ENCODE results near the gene EAF2.
"Not testable (repeated sequence)": the region's sequence is repeated elsewhere in the genome, so short reads cannot be mapped to it uniquely, and the experiment has no call there.

Gene EAF2

DNA sequence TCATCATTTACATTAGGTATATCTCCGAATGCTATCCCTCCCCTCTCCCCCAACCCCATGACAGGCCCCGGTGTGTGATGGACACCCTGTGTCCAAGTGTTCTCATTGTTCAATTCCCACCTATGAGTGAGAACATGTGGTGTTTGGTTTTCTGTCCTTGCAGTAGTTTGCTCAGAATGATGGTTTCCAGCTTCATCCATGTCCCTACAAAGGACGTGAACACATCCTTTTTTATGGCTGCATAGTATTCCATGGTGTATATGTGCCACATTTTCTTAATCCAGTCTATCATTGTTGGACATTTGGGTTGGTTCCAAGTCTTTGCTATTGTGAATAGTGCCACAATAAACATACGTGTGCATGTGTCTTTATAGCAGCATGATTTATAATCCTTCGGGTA is 22.8 kb downstream of the EAF2 start:
- DNase-seq (ENCODE audit: low read depth in 3 of 3, low spot score in 1 of 3): not testable (repeated sequence)

DNA sequence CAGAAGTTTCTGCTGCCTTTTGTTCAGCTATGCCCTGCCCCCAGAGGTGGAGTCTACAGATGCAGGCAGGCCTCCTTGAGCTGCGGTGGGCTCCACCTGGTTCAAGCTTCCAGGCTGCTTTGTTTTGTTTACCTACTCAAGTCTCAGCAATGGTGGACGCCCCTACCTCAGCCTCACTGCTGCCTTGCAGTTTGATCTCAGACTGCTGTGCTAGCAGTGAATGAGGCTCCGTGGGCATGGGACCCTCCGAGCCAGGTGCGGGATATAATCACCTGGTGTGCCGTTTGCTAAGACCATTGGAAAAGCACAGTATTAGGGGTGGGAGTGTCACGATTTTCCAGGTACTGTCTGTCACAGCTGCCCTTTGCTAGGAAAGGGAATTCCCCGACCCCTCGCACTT is 28.2 kb downstream of the EAF2 start:
- not testable (repeated sequence) for DNase-seq (ENCODE audit: low read depth in 3 of 3, low spot score in 1 of 3)

DNA sequence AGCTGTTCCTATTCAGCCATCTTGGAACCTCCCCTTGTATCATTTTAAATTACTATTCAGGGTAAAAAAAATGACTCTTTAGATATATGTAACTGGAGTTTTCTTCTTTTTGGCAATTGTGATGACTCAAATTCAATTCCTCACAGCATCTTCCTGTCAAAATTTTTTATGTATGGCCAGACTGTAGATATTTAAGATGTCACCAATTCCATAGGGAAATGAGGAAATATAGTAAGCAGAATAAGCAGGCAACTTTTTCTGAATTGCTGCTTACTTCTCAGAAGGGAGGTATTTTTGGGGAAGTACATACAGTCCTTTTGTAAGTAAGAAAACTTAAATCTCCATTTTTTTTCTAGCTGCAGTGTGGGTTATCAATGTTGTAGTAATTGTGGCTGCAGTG is 28.8 kb downstream of the EAF2 start:
- DNase-seq (ENCODE audit: low read depth in 3 of 3, low spot score in 1 of 3): no peak

DNA sequence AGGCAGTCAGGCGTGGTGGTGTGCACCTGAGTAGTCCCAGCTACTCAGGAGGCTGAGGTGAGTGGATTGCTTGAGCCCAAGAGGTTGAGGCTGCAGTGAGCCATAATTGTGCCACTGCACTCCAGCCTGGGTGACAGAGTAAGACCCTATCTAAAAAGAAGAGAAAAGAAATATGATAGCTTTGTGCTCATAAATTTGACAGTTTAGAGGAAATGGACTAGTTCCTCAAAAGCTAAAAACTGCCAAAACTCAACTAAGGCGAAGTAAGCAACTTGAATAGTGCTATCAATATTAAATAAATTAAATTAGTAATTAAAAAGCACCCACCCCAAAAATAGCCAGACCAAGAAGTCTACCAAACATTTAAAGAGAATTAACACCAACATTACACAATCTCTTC is 34.7 kb downstream of the EAF2 start:
- DNase-seq (ENCODE audit: low read depth in 3 of 3, low spot score in 1 of 3): no peak

DNA sequence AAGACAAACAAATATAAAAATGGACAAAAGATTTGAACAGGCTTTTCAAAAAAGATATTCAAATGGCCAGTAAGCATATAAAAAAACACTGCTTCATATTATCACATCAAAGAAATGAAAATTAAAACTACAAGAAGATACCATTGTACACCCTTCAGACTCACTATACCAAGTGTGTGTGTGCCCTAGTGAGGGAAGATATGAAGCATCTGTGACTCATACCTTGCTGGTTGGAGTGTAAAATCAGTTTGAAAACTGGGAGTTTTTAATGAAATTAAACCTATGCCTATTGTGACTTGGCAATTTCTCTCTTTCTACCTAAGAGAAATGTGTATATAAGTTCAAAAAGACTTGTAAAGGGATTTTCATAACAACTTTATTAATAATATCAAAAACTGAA is 35.7 kb downstream of the EAF2 start:
- no peak for DNase-seq (ENCODE audit: low read depth in 3 of 3, low spot score in 1 of 3)

DNA sequence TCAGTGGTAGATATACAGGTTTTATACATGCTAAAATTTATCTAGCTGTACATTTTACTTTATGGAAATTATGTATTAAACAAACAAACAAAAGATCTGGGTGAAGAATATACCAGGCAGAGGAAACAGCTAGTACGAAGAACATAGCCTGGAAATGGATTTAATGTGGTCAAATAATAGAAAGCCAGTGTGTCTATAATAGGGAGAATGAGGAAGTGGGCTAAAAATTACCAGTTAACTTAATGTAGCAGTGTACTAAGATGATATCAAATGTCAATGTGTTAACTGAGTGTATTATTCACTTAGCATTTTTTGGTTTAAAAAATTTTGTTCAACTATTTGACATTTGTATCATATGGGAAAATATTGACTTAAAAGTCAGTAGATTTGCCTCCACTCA is 36.4 kb downstream of the EAF2 start:
- no peak for DNase-seq (ENCODE audit: low read depth in 3 of 3, low spot score in 1 of 3)

DNA sequence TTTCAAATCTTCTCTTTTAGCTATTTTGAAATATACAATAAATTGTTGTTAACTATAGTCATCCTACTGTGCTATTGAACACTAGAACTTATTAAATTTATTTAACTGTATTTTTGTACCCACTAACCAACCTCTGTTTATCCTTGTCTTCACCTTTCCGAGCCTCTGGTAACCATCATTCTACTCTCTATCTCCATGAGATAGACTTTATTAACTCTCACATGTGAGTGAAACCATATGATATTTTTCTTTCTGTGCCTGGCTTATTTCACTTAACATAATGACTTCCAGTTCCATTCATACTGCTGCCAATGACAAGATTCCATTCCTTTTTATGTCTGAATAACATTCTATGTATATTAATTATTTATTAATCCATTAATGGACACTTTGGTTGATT is 43.4 kb downstream of the EAF2 start:
- no peak for DNase-seq (ENCODE audit: low read depth in 3 of 3, low spot score in 1 of 3)

DNA sequence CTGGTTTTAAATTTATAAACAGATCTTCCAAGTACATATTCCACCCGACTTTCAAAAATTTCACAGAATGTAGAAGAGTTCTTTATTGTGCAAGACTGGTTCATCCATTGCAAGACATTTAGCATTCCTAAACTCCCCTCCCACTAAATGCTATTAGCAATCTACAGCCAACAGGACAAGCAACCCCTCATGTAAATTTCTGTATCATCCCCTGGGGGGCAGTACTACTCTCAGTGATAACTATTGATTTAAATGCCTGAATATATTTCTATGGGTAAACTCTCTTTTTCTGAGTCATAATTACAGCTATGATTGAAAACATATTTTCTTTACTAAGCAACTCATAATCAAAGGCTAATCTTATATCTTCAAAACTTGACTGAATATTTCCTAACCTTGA is 48.5 kb downstream of the EAF2 start:
- no peak for DNase-seq (ENCODE audit: low read depth in 3 of 3, low spot score in 1 of 3)

DNA sequence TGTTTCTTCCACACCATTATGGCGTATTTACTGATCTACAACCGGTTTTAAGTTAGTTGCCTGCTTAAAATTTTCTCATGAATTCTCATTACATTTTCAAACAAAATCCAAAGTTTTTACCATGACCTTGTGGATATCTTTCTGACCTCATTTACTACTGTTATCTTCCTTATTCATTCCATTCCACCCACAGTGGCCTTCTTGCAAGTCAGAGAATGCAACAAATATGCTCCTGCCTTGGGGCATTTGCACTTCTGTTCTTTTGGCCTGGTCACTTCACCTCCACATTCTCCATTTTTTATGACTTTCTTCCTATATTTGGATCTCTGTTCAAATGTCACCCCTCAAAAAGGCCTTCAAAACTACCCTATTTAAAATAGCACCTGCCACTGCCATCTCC is 50.4 kb downstream of the EAF2 start:
- DNase-seq (ENCODE audit: low read depth in 3 of 3, low spot score in 1 of 3): no peak

DNA sequence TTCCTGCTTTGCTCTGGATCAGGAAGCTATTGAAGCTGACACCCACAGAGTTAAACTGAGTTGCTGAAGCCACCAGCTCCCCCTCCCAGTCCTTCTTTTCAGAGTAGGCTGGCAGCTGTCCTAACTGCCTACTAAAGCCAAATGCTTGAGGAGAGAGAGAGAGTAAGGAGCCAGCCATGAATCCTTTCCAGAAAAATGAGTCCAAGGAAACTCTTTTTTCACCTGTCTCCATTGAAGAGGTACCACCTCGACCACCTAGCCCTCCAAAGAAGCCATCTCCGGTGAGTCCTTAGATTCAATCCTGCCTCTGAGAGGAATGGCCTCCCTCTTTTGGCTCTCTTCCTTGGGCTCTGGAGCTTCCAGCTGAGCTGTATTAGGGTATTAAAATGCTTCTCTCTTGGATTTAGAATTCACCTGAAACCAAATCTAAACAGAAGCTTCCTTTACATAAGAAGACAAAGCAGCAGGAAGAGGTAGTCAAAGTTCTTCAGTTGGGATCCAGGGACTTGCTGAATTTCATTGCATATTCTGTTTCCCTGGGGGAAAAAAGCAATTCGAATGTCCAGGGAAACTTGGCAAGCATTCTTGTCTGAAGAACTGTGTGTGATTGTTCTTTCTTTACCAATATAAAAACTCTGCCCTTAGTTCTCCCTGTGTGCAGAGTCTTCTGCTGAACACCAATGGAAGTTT is 59.4 kb downstream of the EAF2 start, which contains the start of gene SLC15A2:
Gene SLC15A2 (plus strand): TSS at position 101 of the 690 bp plus-strand sequence. CDS start 76 bp downstream, at position 177.
- DNase-seq (ENCODE audit: low read depth in 3 of 3, low spot score in 1 of 3): no peak

DNA sequence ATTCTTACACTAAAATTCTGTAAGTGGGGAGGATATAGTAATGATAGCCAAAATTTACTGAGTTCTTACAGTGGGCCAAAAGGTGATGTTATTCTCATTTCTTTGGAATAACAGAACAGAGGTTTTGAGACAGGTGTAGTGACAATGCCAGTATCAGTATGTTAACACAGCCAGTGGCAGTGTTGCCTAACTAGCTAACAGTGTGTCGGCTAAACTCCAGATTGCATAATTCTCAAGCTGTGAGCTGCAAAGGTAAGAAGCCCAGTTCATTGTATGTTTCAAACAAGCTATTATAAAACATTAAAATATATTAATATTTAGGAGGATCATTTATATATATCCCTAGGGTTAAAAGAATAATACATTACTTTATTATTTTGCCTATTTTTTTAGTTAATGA is 60.1 kb downstream of the EAF2 start:
- no peak for DNase-seq (ENCODE audit: low read depth in 3 of 3, low spot score in 1 of 3)

DNA sequence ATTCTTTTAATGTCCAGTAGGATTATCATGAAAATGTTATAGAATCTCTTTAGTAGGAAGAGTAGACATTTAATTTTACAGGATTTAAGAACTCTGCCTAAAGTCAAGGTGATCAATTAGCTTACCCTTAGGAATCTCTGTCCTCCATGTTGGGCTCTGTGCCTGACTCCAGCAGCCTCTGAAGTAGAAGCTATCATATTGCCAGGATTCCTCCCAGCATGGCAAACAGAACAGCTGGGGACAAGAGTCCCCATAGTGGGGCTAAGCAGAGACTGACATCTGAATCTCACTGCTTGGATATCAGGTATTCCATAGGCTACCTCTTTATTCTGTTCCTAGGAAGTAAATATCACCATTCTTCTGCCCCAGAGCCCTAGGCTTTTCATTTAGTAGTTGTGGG is 60.7 kb downstream of the EAF2 start:
- no peak for DNase-seq (ENCODE audit: low read depth in 3 of 3, low spot score in 1 of 3)

DNA sequence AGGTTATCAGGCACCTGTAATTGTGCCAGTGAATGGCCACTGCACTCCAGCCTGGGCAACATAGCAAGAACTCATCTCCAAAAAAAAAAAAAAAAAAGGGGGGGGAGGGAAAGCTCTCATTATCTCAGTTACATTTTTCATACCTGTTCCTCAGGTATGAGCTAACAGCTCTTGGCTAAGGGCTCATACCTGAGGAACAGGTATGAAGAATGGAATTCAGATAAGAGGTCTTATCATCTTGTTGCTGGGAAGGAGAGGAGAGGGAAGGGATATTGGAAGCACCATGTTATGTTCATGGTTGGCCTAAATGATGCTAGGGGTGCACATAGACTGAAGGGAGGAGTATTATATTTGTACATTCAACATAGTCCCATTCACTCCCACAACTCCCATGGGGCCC is 61.8 kb downstream of the EAF2 start:
- DNase-seq (ENCODE audit: low read depth in 3 of 3, low spot score in 1 of 3): no peak

DNA sequence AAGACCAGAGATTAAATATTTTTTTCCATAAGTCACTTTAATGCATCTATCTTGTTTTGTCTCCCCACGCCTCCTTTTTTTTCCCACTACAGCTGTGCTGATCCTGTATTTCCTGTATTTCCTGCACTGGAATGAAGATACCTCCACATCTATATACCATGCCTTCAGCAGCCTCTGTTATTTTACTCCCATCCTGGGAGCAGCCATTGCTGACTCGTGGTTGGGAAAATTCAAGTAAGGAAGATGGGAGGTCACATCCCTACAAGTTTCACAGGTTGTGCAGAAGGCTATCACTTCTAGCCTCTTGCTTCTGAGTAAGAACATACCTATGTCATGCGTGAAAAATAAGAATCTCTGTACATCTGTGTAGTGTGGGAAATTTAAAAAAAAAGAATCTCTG is 62.3 kb downstream of the EAF2 start:
- no peak for DNase-seq (ENCODE audit: low read depth in 3 of 3, low spot score in 1 of 3)

DNA sequence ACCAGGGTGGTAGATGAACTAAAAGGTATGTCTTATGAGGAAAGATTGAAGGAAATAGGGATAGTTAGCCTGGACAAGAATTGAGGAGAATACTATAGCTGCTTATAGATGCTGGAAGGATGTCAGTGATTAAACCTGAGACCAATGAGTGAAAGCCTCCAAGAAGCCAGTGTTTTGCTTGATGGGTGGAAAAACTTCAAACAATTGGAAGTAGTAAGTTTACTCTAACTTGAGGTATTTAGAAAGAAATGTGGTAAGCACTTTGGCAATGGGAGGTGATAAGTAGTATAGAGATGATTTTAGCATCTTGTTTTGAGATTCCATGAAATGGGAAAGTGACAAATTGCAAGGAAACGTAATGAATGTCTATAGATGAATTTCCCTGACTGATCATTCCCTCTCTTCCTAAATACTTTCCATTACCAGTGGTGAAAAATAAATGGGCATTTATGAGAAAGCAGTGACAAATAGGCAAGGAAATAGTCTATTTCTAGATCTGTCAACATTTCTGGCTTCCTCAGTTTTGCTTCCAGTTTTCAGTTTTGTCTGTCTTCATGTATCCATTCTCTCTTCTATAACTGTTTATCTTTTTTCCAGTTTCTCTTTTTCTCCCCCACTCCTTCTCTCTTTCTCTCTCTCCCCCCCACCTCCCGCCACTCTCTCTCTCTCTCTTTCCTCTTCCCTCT is 78.4 kb downstream of the EAF2 start:
- DNase-seq (ENCODE audit: low read depth in 3 of 3, low spot score in 1 of 3): no peak

DNA sequence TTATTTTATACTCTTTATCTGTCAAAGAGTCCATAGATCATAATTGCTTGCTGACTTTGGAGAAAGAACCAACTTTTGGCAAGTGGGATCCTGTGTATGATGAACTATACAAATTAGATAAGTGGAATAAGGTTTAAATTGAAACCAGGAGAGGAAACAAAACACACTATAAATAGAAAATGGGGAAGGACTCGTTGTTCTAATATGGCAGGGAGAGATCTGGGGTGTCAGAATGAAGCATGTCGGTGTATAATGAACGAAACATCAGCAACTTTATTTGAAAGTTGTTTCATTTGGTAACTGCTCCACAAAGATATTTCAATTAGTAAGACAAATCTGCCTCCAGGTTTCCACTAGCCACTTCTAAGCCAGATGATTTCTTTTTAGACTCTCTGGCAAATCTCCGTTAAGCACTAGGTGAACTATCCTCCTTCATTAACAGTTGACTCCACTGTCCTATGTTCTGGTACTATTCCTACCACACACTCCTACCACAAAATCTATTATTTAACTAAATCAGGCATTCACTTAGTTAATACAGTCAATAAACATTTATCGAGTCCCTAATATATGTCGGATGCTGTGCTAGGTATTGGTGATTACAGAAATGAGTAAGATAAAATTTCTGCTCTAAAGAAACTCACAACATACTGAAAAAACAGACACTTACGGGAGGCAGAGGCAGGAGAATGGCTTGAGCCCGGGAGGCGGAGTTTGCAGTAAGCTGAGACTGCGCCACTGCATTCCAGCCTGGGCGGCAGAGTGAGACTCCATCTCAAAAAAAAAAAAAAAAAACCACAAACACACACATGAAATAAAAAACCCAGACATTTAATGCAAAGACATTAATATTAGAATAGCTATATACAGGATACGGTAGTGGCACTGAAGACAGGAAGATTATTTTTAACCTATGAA is 79.3 kb downstream of the EAF2 start:
- DNase-seq (ENCODE audit: low read depth in 3 of 3, low spot score in 1 of 3): no peak

DNA sequence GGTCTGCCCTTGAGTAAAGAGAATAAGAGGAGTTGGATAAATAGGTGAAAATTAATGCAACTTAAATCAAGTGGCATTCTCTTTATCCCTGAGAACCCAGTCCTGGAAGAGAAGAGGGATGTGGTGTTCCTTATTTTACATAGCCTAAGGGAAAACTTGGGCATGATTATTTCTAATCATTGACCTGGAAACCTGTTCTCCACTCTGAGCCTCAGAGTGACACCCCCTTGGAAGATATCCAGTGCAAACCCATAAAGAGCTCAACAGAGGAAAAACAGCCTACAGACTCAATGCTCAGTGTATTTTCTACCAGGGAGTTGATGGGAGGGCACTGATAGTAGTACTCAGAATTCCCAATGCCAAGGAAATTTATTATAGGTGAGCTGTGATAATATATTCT is 81.2 kb downstream of the EAF2 start:
- DNase-seq (ENCODE audit: low read depth in 3 of 3, low spot score in 1 of 3): no peak

DNA sequence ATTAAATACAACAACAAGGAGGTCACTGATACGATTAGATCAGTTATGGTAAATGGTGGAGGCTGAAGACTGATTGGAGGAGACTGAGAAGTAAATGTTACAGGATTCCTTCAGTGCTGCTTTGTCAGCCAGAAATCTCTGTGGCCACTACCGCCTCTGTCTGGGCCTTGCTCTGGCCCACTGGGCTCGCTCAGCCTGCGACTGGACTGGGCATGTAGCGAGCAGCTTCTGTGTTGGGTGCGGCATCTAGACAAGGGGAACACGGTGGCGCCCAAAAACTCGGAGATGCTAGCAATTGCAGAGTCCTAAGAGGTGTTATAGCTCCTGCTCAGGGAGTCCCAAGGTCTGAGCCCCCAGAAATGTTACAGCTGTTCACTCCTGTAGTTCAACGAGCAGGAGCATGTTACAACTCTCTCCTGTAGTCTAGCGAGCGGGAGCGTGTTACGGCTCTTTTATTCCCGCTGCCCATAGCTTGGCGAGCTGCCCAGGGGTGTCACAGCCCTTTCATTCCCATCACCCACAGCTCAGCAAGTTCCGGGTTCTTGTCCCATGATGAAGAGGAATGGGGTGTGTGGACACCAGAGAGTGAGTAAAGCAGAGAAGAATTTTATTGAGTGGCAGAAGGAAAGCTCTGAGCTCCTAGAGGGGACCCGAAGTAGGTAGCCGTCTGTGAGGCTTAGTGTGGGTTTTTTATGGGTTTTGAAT is 83.9 kb downstream of the EAF2 start:
- no peak for DNase-seq (ENCODE audit: low read depth in 3 of 3, low spot score in 1 of 3)

DNA sequence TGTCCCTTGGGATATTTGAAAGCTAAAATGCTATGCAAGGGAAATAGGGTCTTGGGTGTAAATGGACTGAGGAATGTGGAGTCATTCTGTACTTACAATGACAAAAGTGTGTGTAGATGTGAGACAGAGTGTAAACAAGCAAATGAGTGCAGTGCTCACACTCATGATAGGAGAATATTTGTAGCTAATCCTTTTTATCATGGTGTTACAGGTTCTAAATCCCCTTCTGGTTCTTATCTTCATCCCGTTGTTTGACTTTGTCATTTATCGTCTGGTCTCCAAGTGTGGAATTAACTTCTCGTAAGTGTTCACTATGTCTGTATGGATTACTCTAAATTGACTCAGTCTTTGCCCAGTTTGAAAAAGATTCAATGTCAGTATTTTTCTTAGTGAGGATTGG is 89.7 kb downstream of the EAF2 start:
- DNase-seq (ENCODE audit: low read depth in 3 of 3, low spot score in 1 of 3): no peak

DNA sequence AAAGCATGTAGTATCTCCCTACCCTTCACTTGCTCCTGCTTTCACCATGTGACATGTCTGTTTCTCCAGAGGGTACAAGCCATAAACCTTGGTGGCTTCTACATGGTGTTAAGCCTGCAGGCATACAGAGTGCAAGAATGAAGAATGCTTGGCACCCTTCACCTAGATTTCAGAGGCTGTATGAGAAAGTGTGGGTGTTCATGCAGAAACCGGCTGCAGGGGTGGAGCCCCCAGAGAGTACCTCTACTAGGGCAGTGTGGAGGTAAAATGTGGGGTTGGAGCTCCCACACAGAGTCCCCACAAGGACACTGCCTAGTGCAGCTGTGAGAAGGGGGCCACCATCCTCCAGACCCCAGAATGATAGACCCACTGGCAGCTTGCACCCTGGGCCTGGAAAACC is 91.4 kb downstream of the EAF2 start:
- no peak for DNase-seq (ENCODE audit: low read depth in 3 of 3, low spot score in 1 of 3)
